IMR-90 (cell line): Measurements from ENCODE around the gene DOHH. TPM values are rescaled to one million over a fixed set of nuclear protein-coding genes. Genes with fewer than 3 reads are reported as not detected.

Experiments used
- ATAC-seq: fragments of 200-7000 bp; cut with Tn5 transposase; 2 replicates; pipeline ENCODE4 v1.9.1; 2020; ENCODE audit warnings: low read depth, mild to moderate bottlenecking, moderate library complexity
- BruUV-seq: library from RNA; stranded (reverse); fragments of 400-500 nt; replicated peaks from 2 replicates; lab custom pipeline; 2021; lab: Mats Ljungman, UMichigan
- CTCF ChIA-PET: fragments of 300-600 bp; formaldehyde crosslinking; extraction: SDS; loops from one replicate; lab custom pipeline; 2021; ENCODE audit warnings: antibody characterized with exemption; lab: Yijun Ruan, JAX
- POLR2A ChIA-PET: fragments of 300-600 bp; sonication (Branson Sonifier 250); formaldehyde crosslinking; loops from one replicate; lab custom pipeline; 2022; ENCODE audit warnings: antibody characterized with exemption; ENCODE audit not compliant: unreplicated experiment; lab: Charles Lee
- DNase-seq: peaks from one replicate; pipeline ENCODE4 v3.0.0; 2013
- H2AFZ ChIP-seq: replicated peaks from 2 replicates; pipeline ENCODE3; 2013; ENCODE audit warnings: low read length, mild to moderate bottlenecking; ENCODE audit not compliant: poor library complexity
- H2AK5ac ChIP-seq: 2 replicates; pipeline ENCODE4 v1.6.1; 2013; ENCODE audit warnings: low read depth, low read length, inconsistent platforms
- H2AK9ac ChIP-seq: replicated peaks from 2 replicates; pipeline ENCODE3; 2013; ENCODE audit warnings: mild to moderate bottlenecking, low read depth, low read length, moderate library complexity; ENCODE audit not compliant: poor library complexity
- H2BK120ac ChIP-seq: 2 replicates; pipeline ENCODE4 v1.6.1; 2013; ENCODE audit warnings: low read depth, low read length, inconsistent platforms
- H2BK15ac ChIP-seq: 3 replicates; pipeline ENCODE4 v1.6.1; 2013; ENCODE audit warnings: low read depth, low read length, inconsistent platforms
- H2BK20ac ChIP-seq: 2 replicates; pipeline ENCODE4 v1.6.1; 2013; ENCODE audit warnings: low read depth, mild to moderate bottlenecking, inconsistent platforms, low read length, moderate library complexity
- H2BK5ac ChIP-seq: 2 replicates; pipeline ENCODE4 v1.6.1; 2013; ENCODE audit warnings: mild to moderate bottlenecking, low read depth, low read length, inconsistent platforms; ENCODE audit not compliant: poor library complexity, severe bottlenecking
- H3K14ac ChIP-seq: replicated peaks from 2 replicates; pipeline ENCODE4 v1.6.1; 2013; ENCODE audit warnings: low read depth, low read length, inconsistent platforms
- H3K18ac ChIP-seq: 2 replicates; pipeline ENCODE4 v1.6.1; 2013; ENCODE audit warnings: low read depth, low read length, control low read depth
- H3K23ac ChIP-seq: 2 replicates; pipeline ENCODE4 v1.6.1; 2013; ENCODE audit warnings: low read depth, low read length, inconsistent platforms
- H3K27ac ChIP-seq: 2 replicates; pipeline ENCODE4 v1.5.1; 2013; ENCODE audit warnings: mild to moderate bottlenecking, control low read depth, low read length; ENCODE audit not compliant: insufficient read depth
- H3K27me3 ChIP-seq: 2 replicates; pipeline ENCODE4 v1.6.1; 2013; ENCODE audit warnings: low read length; ENCODE audit not compliant: control insufficient read depth, insufficient read depth
- H3K36me3 ChIP-seq: 2 replicates; pipeline ENCODE4 v1.6.1; 2013; ENCODE audit warnings: low read length, mixed read lengths; ENCODE audit not compliant: control insufficient read depth, insufficient read depth
- H3K4ac ChIP-seq: 2 replicates; pipeline ENCODE4 v1.6.1; 2013; ENCODE audit warnings: low read depth, low read length, inconsistent platforms
- H3K4me1 ChIP-seq: 2 replicates; pipeline ENCODE4 v1.6.1; 2013; ENCODE audit warnings: low read length, mixed read lengths; ENCODE audit not compliant: control insufficient read depth, insufficient read depth
- H3K4me2 ChIP-seq: 2 replicates; pipeline ENCODE4 v1.6.1; 2013; ENCODE audit warnings: low read depth, mild to moderate bottlenecking, control low read depth, low read length, moderate library complexity
- H3K4me3 ChIP-seq: 2 replicates; pipeline ENCODE4 v1.5.1; 2013; ENCODE audit warnings: low read depth, mild to moderate bottlenecking, control low read depth, low read length, moderate library complexity; ENCODE audit not compliant: insufficient read depth
- H3K56ac ChIP-seq: 2 replicates; pipeline ENCODE4 v1.6.1; 2013; ENCODE audit warnings: low read length, inconsistent platforms; ENCODE audit not compliant: insufficient read depth; ENCODE audit errors: extremely low read depth
- H3K79me1 ChIP-seq, 2 experiments: 2 replicates each; pipeline ENCODE4 v1.6.1; 2013; ENCODE audit warnings: low read length in 2 of 2, inconsistent platforms in 1 of 2, low read depth in 1 of 2
- H3K9ac ChIP-seq: 2 replicates; pipeline ENCODE4 v1.6.1; 2013; ENCODE audit warnings: low read depth, low read length, control low read depth
- H3K9me1 ChIP-seq: 2 replicates; pipeline ENCODE4 v1.6.1; 2013; ENCODE audit warnings: low read length, inconsistent platforms; ENCODE audit not compliant: insufficient read depth
- H3K9me3 ChIP-seq: 2 replicates; pipeline ENCODE4 v1.6.1; 2013; ENCODE audit warnings: low read length; ENCODE audit not compliant: control insufficient read depth, insufficient read depth
- H4K20me1 ChIP-seq: 2 replicates; pipeline ENCODE4 v1.6.1; 2013; ENCODE audit warnings: low read length, inconsistent platforms; ENCODE audit not compliant: insufficient read depth
- H4K5ac ChIP-seq: 2 replicates; pipeline ENCODE4 v1.6.1; 2013; ENCODE audit warnings: mild to moderate bottlenecking, low read depth, low read length, control low read depth
- H4K8ac ChIP-seq, 2 experiments: 2 replicates each; pipeline ENCODE4 v1.6.1; 2013; ENCODE audit warnings: low read depth in 2 of 2, low read length in 2 of 2, control low read depth in 1 of 2, inconsistent platforms in 1 of 2
- H4K91ac ChIP-seq: 2 replicates; pipeline ENCODE4 v1.6.1; 2013; ENCODE audit warnings: low read depth, low read length, inconsistent platforms; ENCODE audit not compliant: insufficient read depth
- FOS ChIP-seq: fragments of 150-350 bp; IDR thresholded peaks from 2 replicates; pipeline ENCODE4 v1.6.1; 2016; ENCODE audit warnings: low read depth, low read length
- WGBS, 2 experiments: methylation state at CpG; one replicate each; pipeline versions ENCODE4 v1.1.5 to v1.1.7; 2013; ENCODE audit warnings: missing lambda C conversion rate in 2 of 2; ENCODE audit not compliant: insufficient read length in 1 of 2; ENCODE audit errors: extremely low coverage in 2 of 2; 5-methylcytosine and 5-hydroxymethylcytosine counted together
- dilution Hi-C: fragments of 300-500 bp; cut with HindIII; formaldehyde crosslinking; loops from one replicate; pipeline ENCODE4 v1.14.3; 2018; ENCODE audit warnings: low sequenced_read_pairs; ENCODE audit not compliant: unreplicated experiment
- in situ Hi-C: fragments of 300-500 bp; cut with MboI; formaldehyde crosslinking; loops from 3 replicates; pipeline ENCODE4 v1.14.3; 2019; ENCODE audit warnings: low sequenced_read_pairs, inconsistent platforms, mixed read lengths
- intact Hi-C: fragments of 100-400 bp; cut with micrococcal nuclease; formaldehyde crosslinking; loops from 2 replicates; pipeline ENCODE4 v1.10.0; 2022
- polyA plus RNA-seq, 3 experiments: library from polyadenylated mRNA; depleted of rRNA; stranded (reverse); fragments of >200 nt; gene quantifications; 2 replicates each; pipeline ENCODE4 v1.2.3, GENCODE V29; 2012; ENCODE audit warnings: low replicate concordance in 1 of 3
- total RNA-seq: library from RNA; depleted of rRNA; stranded (reverse); fragments of >200 nt; gene quantifications from 2 replicates; pipeline ENCODE4 v1.2.3, GENCODE V29; 2012

Gene DOHH
- total and polyA plus RNA-seq, 2 of the 4 experiments (the other 2 are of a cell fraction) = 3.2 to 9.2 TPM

DNA sequence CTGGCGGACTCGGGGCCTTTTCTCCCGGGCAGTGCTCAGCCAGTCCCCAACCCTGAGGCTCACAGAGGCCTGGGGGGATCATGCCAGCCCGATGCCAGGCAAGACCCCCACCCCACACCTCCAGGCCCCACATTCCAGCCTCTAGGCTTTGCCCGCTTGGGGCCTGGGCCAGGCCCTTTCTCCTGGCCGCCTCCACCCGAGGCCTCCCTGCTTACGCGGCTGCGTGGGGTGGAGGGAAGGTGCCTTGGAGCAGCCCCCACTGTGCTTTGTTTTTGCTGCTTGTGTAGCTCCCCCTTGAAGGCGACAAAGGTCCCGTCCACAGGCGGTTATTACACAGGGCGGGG, 58.5 kb downstream of the DOHH start:
- no peak overlapping the region for H2BK120ac ChIP-seq
- peaks cover 27 to 70% of the 10 kb centered on the region in 2 experiments for H3K79me1 ChIP-seq
- no peak overlapping the region for H2AK9ac ChIP-seq
- POLR2A ChIA-PET = no interaction called here
- H2BK5ac ChIP-seq = no peak overlapping the region
- no peak for DNase-seq
- no peak overlapping the region for H3K9ac ChIP-seq
- no peak overlapping the region for H3K18ac ChIP-seq
- H3K4ac ChIP-seq = no peak overlapping the region
- peaks cover 45% of the 10 kb centered on the region for H4K20me1 ChIP-seq
- no peak overlapping the region for H3K4me2 ChIP-seq
- no peak overlapping the region for H2AFZ ChIP-seq
- no peak overlapping the region for H4K5ac ChIP-seq
- H2BK15ac ChIP-seq = no peak overlapping the region
- in situ Hi-C loops = no loop called here
- no peaks in the 10 kb centered on the region for H3K9me3 ChIP-seq
- H3K27ac ChIP-seq = no peak overlapping the region
- H3K36me3 ChIP-seq = peaks cover 56% of the 10 kb centered on the region
- CTCF ChIA-PET = interaction anchor here (0.6 to 0.7 kb wide), 2 partner anchors 95 to 817 kb away, joined by 3 to 6 read pairs; no protein-coding TSS in a partner anchor
- H3K23ac ChIP-seq = no peak overlapping the region
- dilution Hi-C loops = no loop called here
- H3K56ac ChIP-seq = no peak overlapping the region
- H3K4me1 ChIP-seq = no peaks in the 10 kb centered on the region; the same call in 1 of the 2 replicates
- H2AK5ac ChIP-seq = no peak overlapping the region
- H3K27me3 ChIP-seq = no peaks in the 10 kb centered on the region
- H3K4me3 ChIP-seq = no peak overlapping the region
- no peak overlapping the region for H4K8ac ChIP-seq
- intact Hi-C loops = no loop called here
- 84% methylated on average over 3 of the region's 14 CpGs; no CpG with 5 or more reads in 1 of the 2 experiments for WGBS, 2 experiments
- H3K9me1 ChIP-seq = peaks cover 5% of the 10 kb centered on the region
- H2BK20ac ChIP-seq = no peak overlapping the region
- H3K14ac ChIP-seq = no peak overlapping the region
- TF ChIP-seq FOS = no peak
- H4K91ac ChIP-seq = no peak overlapping the region
- no TSS peak for BruUV-seq
- ATAC-seq = no peak
